Measurements from ENCODE around the gene CYP8B1. TPM values are rescaled to one million over a fixed set of nuclear protein-coding genes. Genes with fewer than 3 reads are reported as not detected.

CYP8B1 gene
- total RNA-seq, 2 experiments from 2014 or later, result not detected

GRCh38 chr3:42873221-42873982 lies 2.3 kb downstream of the CYP8B1 start:
- Mint-ChIP-seq H3K9me3 (no peaks in the 10 kb centered on the region), H3K4me3 (no peak overlapping the region), H3K27ac (no peak overlapping the region), H3K4me1 (ENCODE audit: low read depth) (no peaks in the 10 kb centered on the region), H3K36me3 (ENCODE audit: low read depth) (no peaks in the 10 kb centered on the region), H3K27me3 (no peaks in the 10 kb centered on the region)
- H3K27me3 ChIP-seq (ENCODE audit: control insufficient read depth in 1 of 2, insufficient read depth in 2 of 2, low read length in 2 of 2), result no peaks in the 10 kb centered on the region
- intact Hi-C loops (cut with DNase I, micrococcal nuclease), result no loop called here
- H3K4me3 ChIP-seq (ENCODE audit: low read length), result no peak overlapping the region
- no peaks in the 10 kb centered on the region for H3K9me3 ChIP-seq (ENCODE audit: control insufficient read depth in 1 of 2, insufficient read depth in 1 of 2, low read length in 2 of 2)
- no peak overlapping the region for H3K27ac ChIP-seq (ENCODE audit: low read depth in 1 of 2, low read length in 2 of 2)
- H3K4me1 ChIP-seq (ENCODE audit: insufficient read depth, low read length), result no peaks in the 10 kb centered on the region
- DNase-seq (no peak), ATAC-seq (ENCODE audit: poor library complexity) (no peak)
- no peaks in the 10 kb centered on the region for H3K36me3 ChIP-seq (ENCODE audit: insufficient read depth, low read length)
- ChIA-PET POLR2A (interaction anchor here (0.8 kb wide), 1 partner anchor 93 kb away, joined by 3 read pairs; no protein-coding TSS in a partner anchor), CTCF (no interaction called here)
- TF ChIP-seq CTCF (IDR thresholded peaks at IDR 0.05), result no peak

GRCh38 chr3:42872718-42873117 lies 3.0 kb downstream of the CYP8B1 start:
- ChIA-PET CTCF (interaction anchor here (1.3 kb wide), 1 partner anchor 8 kb away, joined by 3 read pairs; no protein-coding TSS in a partner anchor), POLR2A (no interaction called here)
- DNase-seq (no peak), ATAC-seq (ENCODE audit: poor library complexity) (no peak)
- H3K4me1 ChIP-seq (ENCODE audit: insufficient read depth, low read length), result no peaks in the 10 kb centered on the region
- H3K4me3 ChIP-seq (ENCODE audit: low read length), result no peak overlapping the region
- Mint-ChIP-seq H3K4me3 (no peak overlapping the region), H3K27me3 (no peaks in the 10 kb centered on the region), H3K4me1 (ENCODE audit: low read depth) (no peaks in the 10 kb centered on the region), H3K27ac (no peak overlapping the region), H3K9me3 (no peaks in the 10 kb centered on the region), H3K36me3 (ENCODE audit: low read depth) (no peaks in the 10 kb centered on the region)
- no peaks in the 10 kb centered on the region for H3K9me3 ChIP-seq (ENCODE audit: control insufficient read depth in 1 of 2, insufficient read depth in 1 of 2, low read length in 2 of 2)
- no peaks in the 10 kb centered on the region for H3K27me3 ChIP-seq (ENCODE audit: control insufficient read depth in 1 of 2, insufficient read depth in 2 of 2, low read length in 2 of 2)
- no peaks in the 10 kb centered on the region for H3K36me3 ChIP-seq (ENCODE audit: insufficient read depth, low read length)
- no peak overlapping the region for H3K27ac ChIP-seq (ENCODE audit: low read depth in 1 of 2, low read length in 2 of 2)
- no peak for TF ChIP-seq CTCF (IDR thresholded peaks at IDR 0.05)
- intact Hi-C loops (cut with DNase I, micrococcal nuclease), result no loop called here

GRCh38 chr3:42871592-42872196 lies 4.0 kb downstream of the CYP8B1 start:
- no peaks in the 10 kb centered on the region for H3K9me3 Mint-ChIP-seq
- DNase-seq, result no peak
- Histone ChIP-seq H3K36me3 (ENCODE audit: insufficient read depth, low read length) (no peaks in the 10 kb centered on the region), H3K4me1 (ENCODE audit: insufficient read depth, low read length) (no peaks in the 10 kb centered on the region), H3K27me3 (ENCODE audit: control insufficient read depth in 1 of 2, insufficient read depth in 2 of 2, low read length in 2 of 2) (no peaks in the 10 kb centered on the region), H3K9me3 (ENCODE audit: control insufficient read depth in 1 of 2, insufficient read depth in 1 of 2, low read length in 2 of 2) (no peaks in the 10 kb centered on the region), H3K27ac (ENCODE audit: low read depth in 1 of 2, low read length in 2 of 2) (no peak overlapping the region), H3K4me3 (ENCODE audit: low read length) (no peak overlapping the region)
- H3K27me3 Mint-ChIP-seq, result no peaks in the 10 kb centered on the region
- ChIA-PET CTCF (interaction anchor here (1.3 kb wide), 1 partner anchor 9 kb away, joined by 3 read pairs; no protein-coding TSS in a partner anchor), POLR2A (no interaction called here)
- H3K27ac Mint-ChIP-seq, result no peak overlapping the region
- no peaks in the 10 kb centered on the region for H3K4me1 Mint-ChIP-seq (ENCODE audit: low read depth)
- H3K4me3 Mint-ChIP-seq, result no peak overlapping the region
- no peaks in the 10 kb centered on the region for H3K36me3 Mint-ChIP-seq (ENCODE audit: low read depth)
- no peak for ATAC-seq (ENCODE audit: poor library complexity)
- TF ChIP-seq CTCF (IDR thresholded peaks at IDR 0.05), result no peak
- intact Hi-C loops (cut with DNase I, micrococcal nuclease), result no loop called here

Data from CD4-positive, alpha-beta T cell (primary cell).